ENCODE measurements around the gene SYNRG.

- no peak for TF ChIP-seq FOXM1 (IDR thresholded peaks at IDR 0.05; ENCODE audit: borderline replicate concordance, low read depth)
- TF ChIP-seq EP300 (IDR thresholded peaks at IDR 0.05; ENCODE audit: borderline replicate concordance), result no peak
Observed at GRCh38 chr17:37502009-37502936, 106.9 kb downstream of the SYNRG start.
